Right renal cortex interstitium (tissue), 3 donors: ENCODE data around the gene LCE1A. TPM values are rescaled to one million over a fixed set of nuclear protein-coding genes. Genes with fewer than 3 reads are reported as not detected.

Source experiments
- DNase-seq, 3 donors: peaks; one replicate each; pipeline ENCODE4 v3.0.0-alpha.2; 2013; ENCODE audit warnings: low read depth in 3 of 3, low spot score in 2 of 3
- polyA plus RNA-seq, 3 donors: library from polyadenylated mRNA; unstranded; fragments of 120-200 nt; gene quantifications; one replicate each; pipeline ENCODE4 v1.2.1, GENCODE V29; 2013; ENCODE audit not compliant: insufficient read length in 3 of 3

LCE1A gene, protein sequence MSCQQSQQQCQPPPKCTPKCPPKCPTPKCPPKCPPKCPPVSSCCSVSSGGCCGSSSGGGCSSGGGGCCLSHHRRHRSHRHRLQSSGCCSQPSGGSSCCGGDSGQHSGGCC
- polyA plus RNA-seq, result not detected

DNA sequence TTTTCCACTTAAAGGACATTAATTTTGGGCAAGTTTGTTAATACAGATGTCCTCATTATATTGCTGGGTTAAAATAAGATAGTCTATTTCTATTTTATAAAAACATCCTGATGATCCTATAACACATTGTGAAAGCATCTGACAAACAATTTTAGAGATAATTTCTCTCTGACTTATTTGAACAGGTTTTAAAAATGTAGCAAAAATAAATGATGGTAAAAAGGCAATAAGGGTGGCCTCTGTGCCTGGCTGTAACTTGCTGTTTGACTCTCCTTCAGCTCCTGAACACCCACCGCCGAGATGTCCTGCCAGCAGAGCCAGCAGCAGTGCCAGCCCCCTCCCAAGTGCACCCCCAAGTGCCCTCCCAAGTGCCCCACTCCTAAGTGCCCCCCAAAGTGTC, at the start of gene LCE1A:
TSS of gene LCE1A (plus strand) at position 301 of the 400 bp plus-strand sequence. CDS start at position 301, 0 bp downstream.
- no peak for DNase-seq

DNA sequence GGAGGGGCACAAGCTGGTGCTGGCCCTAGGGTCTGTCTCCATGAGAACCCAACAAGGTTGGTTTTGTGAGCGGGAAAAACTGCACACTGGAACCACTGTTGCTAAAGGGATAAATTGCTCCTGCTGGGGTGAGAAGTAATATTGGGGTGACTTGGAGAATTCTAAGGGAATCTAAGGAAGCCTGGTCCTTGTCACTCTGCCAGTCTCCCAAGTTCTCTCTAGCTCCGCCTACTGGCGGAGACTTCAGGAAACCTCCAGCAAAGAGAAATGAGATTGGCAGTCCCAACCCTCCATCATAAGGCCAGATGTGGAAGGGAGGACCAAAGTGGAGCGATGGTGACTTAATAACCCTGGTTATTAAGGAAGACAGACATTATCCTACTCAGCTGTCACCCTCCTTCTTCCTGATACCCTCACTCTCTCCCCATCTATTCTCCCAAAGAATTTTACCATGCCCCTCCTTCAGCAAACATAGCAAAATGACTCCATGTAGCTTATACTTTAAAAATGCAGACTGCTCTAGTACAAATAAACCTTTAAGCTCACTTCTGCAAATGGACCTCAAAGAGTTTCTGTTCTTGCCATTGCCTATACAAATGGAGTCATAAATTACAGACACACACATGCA, 49.6 kb upstream of the LCE1A start:
- no peak for DNase-seq

DNA sequence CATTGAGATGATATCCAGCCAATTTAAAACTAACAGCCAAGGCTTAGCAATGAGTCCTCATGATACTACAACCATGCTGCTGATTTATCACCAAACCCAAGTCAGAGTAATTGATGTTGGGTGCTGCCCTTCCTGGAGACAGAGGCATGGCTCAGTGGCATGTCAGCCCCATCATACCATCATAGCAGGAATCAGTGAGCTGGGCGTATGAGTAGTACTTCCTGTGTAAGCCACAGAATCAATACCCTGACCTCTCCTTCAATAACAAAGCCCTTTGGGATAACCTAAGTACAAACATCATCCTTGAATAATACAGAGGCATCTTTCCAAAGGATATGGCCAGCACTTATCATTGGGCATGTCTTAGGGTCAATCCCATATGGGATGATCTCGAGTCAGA, 44.2 kb upstream of the LCE1A start:
- DNase-seq, result no peak

DNA sequence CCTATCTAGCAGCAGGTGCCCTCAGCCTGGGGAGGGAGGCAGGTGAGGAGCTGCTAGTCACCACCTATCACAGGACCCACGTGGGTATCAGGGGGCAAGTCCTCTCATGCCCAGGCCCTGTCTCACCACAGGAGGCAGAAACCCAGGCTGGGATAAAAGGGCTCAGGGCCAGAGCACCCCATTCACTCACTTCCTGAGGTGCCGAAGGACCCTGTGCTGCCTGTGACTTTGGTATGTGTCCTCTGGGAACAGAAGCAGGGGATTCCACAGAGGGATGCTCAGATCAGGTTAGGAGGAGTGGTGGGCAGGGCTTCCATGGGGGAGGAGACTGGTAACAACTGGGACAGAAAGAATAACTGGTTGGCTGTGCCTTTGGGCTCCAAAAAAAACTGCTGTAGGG, 41.2 kb upstream of the LCE1A start, which contains the start of gene LCE1E:
TSS of gene LCE1E (plus strand) at position 181 of the 400 bp plus-strand sequence. CDS start 1,043 bp downstream, outside the sequence.
- no peak for DNase-seq

DNA sequence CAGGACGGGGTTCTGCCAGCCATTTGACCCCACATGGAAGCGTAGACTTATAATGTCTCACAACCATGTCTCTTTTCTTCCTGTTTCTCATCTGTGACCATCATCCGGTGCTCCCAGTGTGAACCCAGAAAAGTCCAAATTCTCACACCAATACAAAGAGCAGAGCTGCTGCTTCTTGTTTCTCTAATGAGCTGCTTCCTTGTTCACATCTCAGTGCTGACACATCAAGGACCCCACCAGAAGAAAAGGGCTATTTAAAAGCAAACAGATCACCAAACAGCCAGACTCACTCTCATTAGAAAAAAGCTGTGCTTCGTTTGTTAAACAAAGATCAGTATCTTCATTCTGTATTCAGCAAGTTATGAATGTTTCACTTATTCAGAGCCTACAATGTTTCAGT, 31.6 kb upstream of the LCE1A start:
- DNase-seq, result no peak

DNA sequence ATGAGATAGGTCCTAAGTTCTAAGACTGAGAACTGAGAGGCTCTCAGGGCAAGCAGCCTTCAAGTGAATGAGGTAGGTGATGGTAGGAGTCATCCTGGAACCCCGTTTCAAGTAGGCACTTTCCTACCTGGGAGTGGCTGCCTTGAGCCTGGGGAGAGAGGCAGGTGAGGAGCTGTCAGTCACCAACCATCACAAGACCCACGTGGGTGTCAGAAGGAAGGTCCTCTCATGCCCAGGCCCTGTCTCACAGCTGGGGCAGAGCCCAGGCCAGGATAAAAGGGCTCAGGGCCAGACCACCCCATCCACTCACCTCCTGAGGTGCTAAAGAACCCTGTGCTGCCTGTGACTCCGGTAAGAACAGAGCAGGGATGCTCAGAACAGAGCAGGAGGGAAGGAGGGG, 30.9 kb upstream of the LCE1A start, which contains the start of gene LCE1D:
TSS of gene LCE1D (plus strand) at position 301 of the 400 bp plus-strand sequence. CDS start 1,074 bp downstream, outside the sequence.
- no peak for DNase-seq

DNA sequence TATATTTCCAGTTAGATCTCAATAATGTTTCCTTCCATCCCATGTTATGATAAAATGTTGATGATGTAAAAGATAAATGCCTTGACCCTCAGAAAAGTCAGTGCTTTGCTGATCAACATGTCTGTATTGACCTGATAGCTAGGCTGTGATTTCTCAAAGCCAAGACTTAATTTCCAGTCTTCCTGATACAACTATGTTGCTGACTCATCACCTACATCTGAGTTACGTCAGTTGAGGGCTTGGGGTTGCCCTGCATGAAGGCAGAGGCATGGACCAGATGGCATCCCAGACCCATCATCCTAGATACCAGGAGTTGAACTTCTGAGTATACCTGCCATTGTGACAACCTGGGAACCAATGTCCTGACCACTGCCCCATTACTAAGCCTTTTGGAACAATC, 25.9 kb upstream of the LCE1A start:
- DNase-seq, result no peak

DNA sequence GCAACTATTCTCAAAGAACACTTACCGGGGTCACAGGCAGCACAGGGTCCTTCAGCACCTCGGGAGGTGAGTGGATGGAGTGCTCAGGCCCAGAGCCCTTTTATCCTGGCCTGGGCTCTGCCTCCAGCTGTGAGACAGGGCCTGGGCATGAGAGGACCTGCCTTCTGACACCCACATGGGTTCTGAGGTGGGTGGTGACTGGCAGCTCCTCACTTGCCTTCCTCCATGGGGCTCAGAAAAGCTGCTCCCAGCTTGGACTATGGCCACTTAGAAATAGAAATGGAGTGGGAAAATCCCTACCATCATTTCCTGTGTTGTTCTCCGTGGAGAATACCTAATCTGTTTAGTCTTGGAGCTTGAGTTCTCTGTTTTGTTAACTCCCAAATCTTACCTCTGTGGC, 20.7 kb upstream of the LCE1A start, which contains the start of gene LCE1C:
TSS of gene LCE1C (minus strand) at position 76 of the 400 bp plus-strand sequence. CDS start 1,173 bp downstream, outside the sequence.
- DNase-seq, result no peak

DNA sequence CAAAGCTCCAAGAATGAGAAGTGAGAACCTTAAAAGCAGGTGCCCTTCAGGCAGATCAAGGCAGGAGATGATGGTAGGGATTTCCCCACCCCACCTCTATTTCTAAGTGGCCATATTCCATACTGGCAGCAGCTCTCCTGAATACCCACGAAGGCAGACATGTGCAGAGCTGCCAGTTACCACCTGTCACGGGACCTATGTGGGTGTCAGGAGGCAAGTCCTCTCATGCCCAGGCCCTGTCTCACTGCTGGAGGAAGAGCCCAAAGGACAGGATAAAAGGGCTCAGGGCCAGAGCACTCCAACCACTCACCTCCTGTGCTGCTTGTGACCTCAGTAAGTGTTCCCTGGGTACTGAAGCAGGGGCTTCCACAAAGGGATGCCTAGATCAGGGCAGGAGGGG, 16.2 kb upstream of the LCE1A start:
- no peak for DNase-seq

DNA sequence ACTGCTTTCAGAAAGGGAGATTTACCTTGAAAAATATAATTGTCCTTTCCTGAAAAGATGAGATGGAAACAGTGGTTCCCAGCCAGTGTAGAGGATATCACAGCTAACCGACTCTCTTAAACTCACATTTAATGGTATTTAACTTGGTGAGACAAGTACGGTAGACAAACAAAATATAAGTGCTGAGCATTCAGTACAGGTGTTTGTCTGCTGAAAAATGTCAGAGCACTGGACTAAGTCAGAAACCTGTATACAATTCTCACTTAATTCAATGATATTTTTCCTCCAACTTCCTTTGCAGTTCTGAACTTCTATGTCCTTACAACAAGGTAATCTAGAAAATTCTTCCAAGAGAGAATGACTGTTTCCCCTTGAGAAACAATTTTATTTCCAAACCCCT, 15.6 kb upstream of the LCE1A start, which contains the start of gene LCE1B:
TSS of gene LCE1B (plus strand) at position 301 of the 400 bp plus-strand sequence. CDS start 476 bp downstream, outside the sequence.
- no peak for DNase-seq

DNA sequence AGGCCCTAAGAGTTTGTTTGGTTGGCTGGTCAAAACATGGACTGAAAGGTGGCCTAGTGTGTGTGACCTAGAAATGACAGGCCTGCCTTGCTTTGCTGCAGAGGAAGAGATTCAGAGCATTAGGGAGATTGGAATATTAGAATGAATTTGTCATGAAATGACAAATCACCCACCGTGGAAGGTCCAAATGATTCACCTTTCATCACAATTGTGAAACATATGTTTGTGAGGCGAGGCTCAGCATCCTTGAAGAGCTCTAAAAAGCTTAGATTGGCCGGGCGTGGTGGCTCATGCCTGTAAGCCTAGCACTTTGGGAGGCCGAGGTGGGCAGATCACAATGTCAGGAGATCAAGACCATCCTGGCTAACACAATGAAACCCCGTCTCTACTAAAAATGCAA, 10.0 kb upstream of the LCE1A start:
- DNase-seq, result no peak

DNA sequence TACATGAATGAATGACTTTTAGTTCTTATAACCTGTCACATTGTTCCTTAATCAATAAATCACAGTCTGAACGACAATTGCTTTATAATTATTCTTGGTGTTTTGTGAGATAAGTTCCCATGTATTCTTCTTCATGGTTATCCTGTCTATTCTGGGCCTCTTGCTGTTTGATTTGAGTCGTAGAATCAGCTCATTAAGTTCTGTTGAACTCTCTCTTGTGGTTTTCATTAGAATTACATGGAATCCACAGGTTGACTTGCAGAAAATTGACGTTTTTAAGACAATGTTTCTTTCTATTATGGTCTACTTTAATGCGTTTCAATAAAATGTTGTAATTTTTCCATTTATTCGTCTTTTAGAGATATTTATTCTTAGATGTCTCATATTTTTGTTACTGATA, 4.0 kb upstream of the LCE1A start:
- DNase-seq, result no peak

DNA sequence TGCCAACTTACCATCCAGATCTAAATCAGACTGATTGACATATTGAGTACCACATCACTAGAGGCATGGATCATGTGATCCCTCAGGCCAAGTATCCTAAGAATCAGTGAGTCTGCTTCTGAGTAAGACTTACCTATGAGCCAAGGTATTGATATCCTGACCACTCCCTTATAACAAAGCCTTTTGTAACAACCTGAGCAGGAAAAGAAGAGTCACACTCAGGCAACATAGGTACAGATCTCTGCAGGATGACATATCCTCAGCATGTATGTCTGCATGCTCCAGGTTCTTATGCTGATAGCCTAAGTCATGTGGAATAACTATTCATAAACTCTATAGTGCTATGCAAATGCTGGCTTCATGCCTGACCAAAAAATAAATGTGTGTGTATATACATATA, 2.3 kb upstream of the LCE1A start:
- no peak for DNase-seq

DNA sequence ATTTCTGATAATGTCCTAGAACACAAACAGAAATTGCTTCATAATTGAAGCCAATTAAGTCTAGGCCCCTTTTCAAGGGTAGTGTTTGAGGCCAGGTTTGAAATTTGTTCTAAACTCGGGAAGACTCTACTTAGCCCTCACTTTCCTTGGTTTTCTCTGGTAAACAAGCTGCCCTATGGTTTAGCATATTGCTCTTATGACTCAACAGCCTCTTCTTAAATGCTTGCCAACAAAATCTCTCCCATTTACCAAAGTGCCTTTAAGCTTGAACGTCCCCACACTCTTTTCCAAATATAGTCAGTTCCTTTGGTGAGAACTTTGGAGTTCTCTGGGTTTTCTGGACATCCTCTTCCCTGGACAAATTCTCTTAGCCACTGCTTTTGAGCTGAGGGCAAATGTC, 9.6 kb downstream of the LCE1A start:
- no peak for DNase-seq

DNA sequence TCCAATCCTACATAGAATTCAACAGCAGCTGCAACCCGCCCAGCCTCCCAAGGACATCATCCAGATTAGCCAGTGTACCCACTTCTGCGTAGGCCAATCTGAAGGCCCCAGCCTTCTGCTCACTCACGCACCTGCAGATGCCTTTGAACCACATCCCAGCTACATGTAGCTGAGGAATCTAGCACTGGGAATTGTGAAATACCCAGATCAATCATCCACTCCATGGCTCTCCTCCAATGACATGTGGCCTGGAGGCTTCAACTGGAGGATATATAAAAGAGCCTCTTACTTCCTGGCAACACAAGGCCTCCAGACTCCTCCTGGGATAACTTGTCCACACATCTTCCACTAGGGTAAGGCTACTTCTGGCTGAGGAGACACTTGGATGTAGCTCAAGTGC, 15.3 kb downstream of the LCE1A start, which contains the start of gene LCE6A:
TSS of gene LCE6A (plus strand) at position 301 of the 400 bp plus-strand sequence. CDS start 665 bp downstream, outside the sequence.
- DNase-seq, result no peak

DNA sequence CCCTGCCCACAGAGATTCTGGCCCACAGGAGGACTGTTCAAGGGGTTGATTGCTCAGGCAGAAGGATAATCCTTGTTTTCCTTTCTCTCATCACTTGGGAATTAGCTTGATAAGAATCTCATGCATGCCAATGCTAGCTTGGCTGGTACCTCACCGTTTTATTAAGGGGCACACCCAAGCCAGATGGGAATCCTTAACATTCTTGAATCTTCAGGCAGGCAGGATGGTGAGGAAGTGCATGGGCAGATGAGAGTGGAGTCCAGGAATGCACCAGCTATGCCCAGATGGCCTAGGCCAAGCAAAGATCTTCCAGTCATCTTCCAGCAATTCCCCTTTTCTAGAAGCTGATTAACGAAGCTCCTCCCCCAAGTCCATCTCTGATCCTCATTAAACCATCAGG, 28.4 kb downstream of the LCE1A start:
- no peak for DNase-seq

DNA sequence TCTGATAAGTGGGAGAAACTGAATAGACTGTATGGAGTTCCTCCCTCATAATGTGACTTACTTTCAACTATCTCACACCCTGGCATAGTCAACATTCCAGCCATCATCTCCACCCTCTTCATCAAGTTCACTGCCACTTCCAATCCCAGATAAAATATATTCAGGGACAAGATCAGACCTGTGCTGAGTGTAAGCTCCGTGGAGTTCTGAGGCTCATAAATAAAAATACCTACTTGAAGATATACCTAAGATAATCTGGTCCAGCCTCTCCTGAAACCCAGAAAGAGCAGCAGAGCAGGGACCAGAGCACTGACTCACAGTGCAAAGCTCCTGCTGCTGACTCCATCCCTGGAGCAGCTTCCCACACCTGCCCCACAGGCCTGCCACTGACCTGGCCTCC, 30.8 kb downstream of the LCE1A start:
- no peak for DNase-seq

DNA sequence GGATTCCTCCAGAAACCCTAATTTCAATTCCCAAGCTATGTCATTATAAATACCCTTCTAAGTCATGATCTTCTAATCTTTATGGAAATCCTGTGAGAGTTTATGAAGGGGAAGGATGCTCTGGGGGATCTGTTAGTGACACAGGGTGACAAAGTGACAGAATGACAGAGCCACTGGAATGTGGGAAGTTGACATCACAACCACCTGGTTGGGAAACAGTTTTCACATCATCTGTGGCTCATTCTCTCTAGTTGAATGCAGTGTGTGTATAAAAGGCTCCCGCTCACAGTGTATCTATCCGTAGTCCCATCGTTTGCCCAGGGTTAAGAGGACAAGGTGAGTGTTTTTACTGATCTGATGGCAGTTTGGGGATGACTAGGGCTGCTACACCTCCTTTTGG, 32.4 kb downstream of the LCE1A start, which contains the start of gene LCE7A:
TSS of gene LCE7A (plus strand) at position 301 of the 400 bp plus-strand sequence. CDS start 702 bp downstream, outside the sequence.
- no peak for DNase-seq

DNA sequence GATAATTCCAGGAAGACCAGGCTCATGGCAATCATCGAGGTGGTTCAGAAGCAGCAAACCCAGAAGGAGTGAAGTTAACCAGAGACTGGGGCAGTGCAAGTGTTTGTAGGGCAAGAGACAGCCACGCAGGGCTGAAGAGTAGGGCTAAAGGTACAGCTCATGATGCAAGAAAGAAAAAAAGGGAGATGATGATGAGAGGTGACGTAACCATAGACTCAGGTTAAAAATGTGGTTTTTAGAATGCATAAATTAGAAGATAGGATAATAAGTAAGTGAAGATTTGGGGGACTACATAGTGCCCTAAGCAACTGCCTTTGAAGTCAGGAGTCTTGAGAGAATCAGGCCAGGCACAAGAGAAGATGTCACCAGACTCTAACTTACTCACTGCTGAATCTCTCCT, 32.9 kb downstream of the LCE1A start:
- no peak for DNase-seq

DNA sequence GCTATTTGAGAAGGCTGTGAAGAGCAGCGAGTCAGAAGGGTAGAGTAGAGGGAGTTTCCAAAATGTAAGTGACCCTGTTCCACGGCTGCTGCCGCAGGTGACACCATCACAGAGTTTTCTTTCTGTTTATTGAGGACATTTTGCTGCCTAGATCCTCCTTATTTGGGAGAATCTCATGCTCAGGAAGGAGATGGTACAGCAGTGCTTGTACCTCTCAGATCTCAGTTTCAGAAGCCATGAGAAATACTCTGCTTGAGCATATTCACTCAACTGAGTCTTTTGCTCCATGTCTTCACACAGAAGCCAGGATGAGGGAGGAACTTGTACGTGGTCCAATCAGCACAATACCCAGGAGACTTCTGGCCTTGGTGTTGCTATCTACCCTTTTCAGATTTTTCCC, 34.1 kb downstream of the LCE1A start:
- no peak for DNase-seq

DNA sequence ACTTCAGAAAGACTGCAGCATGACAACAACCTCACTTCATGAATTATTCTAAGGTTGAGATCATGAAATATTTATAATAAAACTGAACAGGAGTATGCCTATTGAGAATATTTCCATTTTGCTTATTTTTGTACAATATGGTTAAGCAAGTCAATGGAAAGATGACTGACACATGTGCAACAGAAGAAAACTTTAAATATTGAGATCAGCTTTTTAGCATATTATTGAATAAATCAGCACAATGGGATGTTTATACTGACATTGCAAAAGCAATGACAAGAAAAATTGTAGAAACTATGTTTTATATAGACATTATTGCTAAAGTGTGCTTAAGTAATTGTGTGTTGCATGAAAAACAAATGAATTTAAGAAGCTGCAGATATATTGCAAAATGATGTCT, 37.2 kb downstream of the LCE1A start:
- no peak for DNase-seq

DNA sequence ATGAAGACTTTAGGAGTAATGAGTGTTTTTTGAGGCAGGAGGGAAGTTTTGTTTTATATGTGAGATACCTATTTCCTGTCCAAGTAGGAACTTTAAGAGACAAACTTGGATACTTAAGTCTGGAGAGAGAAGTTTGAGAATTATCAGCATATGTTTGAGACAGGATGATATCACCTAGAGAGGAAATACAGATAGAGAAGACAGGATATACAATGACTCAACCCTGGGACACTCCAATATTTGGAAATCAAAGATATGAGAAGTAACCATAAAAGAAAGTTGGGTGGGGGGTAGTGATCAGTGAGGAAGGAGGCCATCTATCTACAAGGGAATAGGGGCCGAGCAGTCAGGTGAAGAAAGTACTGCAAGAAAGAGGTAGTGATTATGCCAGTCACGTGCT, 39.0 kb downstream of the LCE1A start:
- DNase-seq, result no peak
